Effector memory CD4-positive, alpha-beta T cell (primary cell): ENCODE results near the gene COG2.

Source experiments
- DNase-seq, 3 donors: peaks; one replicate each; pipeline ENCODE4 v3.0.0-alpha.2; 2020
- H3K27ac ChIP-seq: 2 replicates; pipeline ENCODE4 v1.7.0; 2013; ENCODE audit warnings: mild to moderate bottlenecking, low read length, moderate library complexity; ENCODE audit not compliant: insufficient read depth, poor library complexity, severe bottlenecking
- H3K27me3 ChIP-seq: replicated peaks from 2 replicates; pipeline ENCODE4 v1.7.0; 2013; ENCODE audit warnings: mild to moderate bottlenecking, low read length; ENCODE audit not compliant: insufficient read depth, control insufficient read depth, poor library complexity, severe bottlenecking
- H3K36me3 ChIP-seq: 2 replicates; pipeline ENCODE4 v1.7.0; 2013; ENCODE audit warnings: mild to moderate bottlenecking, low read length, moderate library complexity; ENCODE audit not compliant: control insufficient read depth, insufficient read depth
- H3K4me1 ChIP-seq: 2 replicates; pipeline ENCODE4 v1.7.0; 2013; ENCODE audit warnings: low read length, mild to moderate bottlenecking; ENCODE audit not compliant: control insufficient read depth, insufficient read depth, poor library complexity, severe bottlenecking
- H3K4me3 ChIP-seq: 2 replicates; pipeline ENCODE4 v1.7.0; 2013; ENCODE audit warnings: low read length, low read depth, mild to moderate bottlenecking; ENCODE audit not compliant: insufficient read depth, poor library complexity, severe bottlenecking
- H3K9me3 ChIP-seq: 2 replicates; pipeline ENCODE4 v1.7.0; 2013; ENCODE audit warnings: mild to moderate bottlenecking, low read length, moderate library complexity; ENCODE audit not compliant: control insufficient read depth

Gene COG2

GRCh38 chr1:230704830-230705229 is 62.5 kb downstream of the COG2 start:
- no peak for DNase-seq

GRCh38 chr1:230705289-230706019 is 63.2 kb downstream of the COG2 start:
- no peaks in the 10 kb centered on the region for H3K27me3 ChIP-seq
- H3K36me3 ChIP-seq = no peaks in the 10 kb centered on the region
- no peaks in the 10 kb centered on the region for H3K9me3 ChIP-seq
- no peaks in the 10 kb centered on the region for H3K4me1 ChIP-seq
- H3K4me3 ChIP-seq = no peak overlapping the region
- DNase-seq = no peak
- H3K27ac ChIP-seq = no peak overlapping the region

More at GRCh38 chr1:230704830-230705229, 62.5 kb downstream of the COG2 start:
- no peaks in the 10 kb centered on the region for H3K4me1 ChIP-seq
- no peak overlapping the region for H3K27ac ChIP-seq
- H3K9me3 ChIP-seq = no peaks in the 10 kb centered on the region
- H3K36me3 ChIP-seq = no peaks in the 10 kb centered on the region
- H3K4me3 ChIP-seq = no peak overlapping the region
- H3K27me3 ChIP-seq = no peaks in the 10 kb centered on the region

- no peak overlapping the region for H3K4me3 ChIP-seq
- H3K9me3 ChIP-seq = no peaks in the 10 kb centered on the region
- no peaks in the 10 kb centered on the region for H3K27me3 ChIP-seq
- H3K27ac ChIP-seq = no peak overlapping the region
- no peaks in the 10 kb centered on the region for H3K4me1 ChIP-seq
- DNase-seq = no peak
- no peaks in the 10 kb centered on the region for H3K36me3 ChIP-seq
Observed at GRCh38 chr1:230706020-230706699, 63.9 kb downstream of the COG2 start.

- Histone ChIP-seq H3K27ac (no peak overlapping the region), H3K4me1 (no peaks in the 10 kb centered on the region), H3K27me3 (no peaks in the 10 kb centered on the region), H3K9me3 (no peaks in the 10 kb centered on the region), H3K4me3 (no peak overlapping the region), H3K36me3 (no peaks in the 10 kb centered on the region)
- DNase-seq = no peak
Observed at GRCh38 chr1:230706887-230707731, 64.8 kb downstream of the COG2 start.

GRCh38 chr1:230707732-230708630 is 65.7 kb downstream of the COG2 start:
- H3K36me3 ChIP-seq = no peaks in the 10 kb centered on the region

DNA sequence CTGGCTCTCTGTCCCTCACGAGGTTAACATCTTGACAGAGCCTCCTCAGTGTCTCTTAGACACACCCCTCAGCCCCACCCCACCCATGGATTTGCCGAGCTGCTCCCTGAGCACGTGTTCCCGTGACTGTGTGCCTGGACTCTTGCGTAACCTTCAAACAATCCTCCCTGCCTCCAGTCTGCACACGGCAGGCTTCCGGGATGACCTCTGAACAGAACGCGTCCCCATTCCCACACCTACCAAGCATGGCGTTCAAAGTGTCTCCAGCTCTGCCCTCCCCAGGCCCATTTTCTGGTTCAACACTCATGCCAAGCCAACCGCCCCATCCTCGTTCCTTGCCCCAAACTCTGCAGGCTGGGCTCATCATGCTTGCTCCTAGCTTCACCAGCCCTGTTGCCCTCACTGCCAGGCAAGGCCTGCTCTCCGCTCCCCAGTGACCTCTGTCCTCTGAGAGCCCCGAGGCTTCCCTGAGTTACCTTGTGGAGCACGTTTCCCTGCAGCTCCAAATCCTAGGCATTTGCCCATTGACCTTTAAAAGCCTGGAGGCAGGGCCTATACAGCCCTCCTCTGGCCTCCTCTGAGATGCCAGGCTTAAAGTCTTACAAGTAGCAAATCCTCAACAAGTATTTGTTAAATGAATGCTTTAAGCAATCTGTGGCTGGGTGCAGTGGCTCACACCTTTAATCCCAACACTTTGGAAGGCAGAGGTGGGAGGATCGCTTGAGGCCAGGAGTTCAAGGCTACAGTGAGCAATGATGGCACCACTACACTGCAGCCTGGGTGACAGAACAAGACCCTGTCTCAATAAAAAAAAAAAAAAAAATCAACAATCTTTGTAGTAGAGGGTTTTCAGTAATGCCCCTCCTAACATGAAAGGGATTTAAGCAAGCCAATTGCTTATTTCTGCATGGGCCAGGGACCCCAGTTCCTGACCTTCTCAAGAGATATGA is 66.6 kb downstream of the COG2 start:
- H3K4me1 ChIP-seq = no peaks in the 10 kb centered on the region
- H3K9me3 ChIP-seq = no peaks in the 10 kb centered on the region
- H3K4me3 ChIP-seq = no peak overlapping the region
- DNase-seq = no peak
- no peaks in the 10 kb centered on the region for H3K36me3 ChIP-seq
- H3K27ac ChIP-seq = no peak overlapping the region
- H3K27me3 ChIP-seq = no peaks in the 10 kb centered on the region

More at GRCh38 chr1:230707732-230708630, 65.7 kb downstream of the COG2 start:
- no peak overlapping the region for H3K4me3 ChIP-seq
- H3K9me3 ChIP-seq = no peaks in the 10 kb centered on the region
- DNase-seq = no peak
- H3K4me1 ChIP-seq = no peaks in the 10 kb centered on the region
- H3K27me3 ChIP-seq = no peaks in the 10 kb centered on the region
- H3K27ac ChIP-seq = no peak overlapping the region

- no peak for DNase-seq
- H3K9me3 ChIP-seq = no peaks in the 10 kb centered on the region
- H3K36me3 ChIP-seq = no peaks in the 10 kb centered on the region
Observed at GRCh38 chr1:230709619-230710542, 67.6 kb downstream of the COG2 start.

DNA sequence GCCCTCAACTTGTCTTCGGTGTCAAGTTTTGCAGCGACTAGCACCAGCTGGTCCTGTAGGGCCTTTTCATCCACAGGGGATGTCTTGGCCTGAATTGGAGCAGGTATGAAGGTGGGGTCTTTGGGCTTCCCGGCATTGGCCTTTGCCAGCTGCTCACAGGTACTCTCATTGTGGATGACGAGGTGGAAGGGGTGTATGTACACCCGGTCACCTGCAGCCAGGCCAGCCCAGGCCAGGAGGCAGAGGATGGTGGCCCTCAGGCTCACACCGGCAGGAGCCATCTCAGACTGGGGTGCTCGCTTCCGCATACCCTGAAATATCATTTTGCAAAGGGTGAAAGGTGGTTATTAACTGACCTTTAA is 68.2 kb downstream of the COG2 start:
- Histone ChIP-seq H3K4me3 (no peak overlapping the region), H3K27me3 (peaks cover 4% of the 10 kb centered on the region), H3K9me3 (no peaks in the 10 kb centered on the region), H3K27ac (no peak overlapping the region), H3K4me1 (no peaks in the 10 kb centered on the region), H3K36me3 (no peaks in the 10 kb centered on the region)
- DNase-seq = no peak

More at GRCh38 chr1:230709619-230710542, 67.6 kb downstream of the COG2 start:
- Histone ChIP-seq H3K4me1 (no peaks in the 10 kb centered on the region), H3K27me3 (peaks cover 4% of the 10 kb centered on the region), H3K4me3 (no peak overlapping the region), H3K27ac (no peak overlapping the region)
